T-helper 2 cell (primary cell): ENCODE data around the gene MAZ.

Experiments used
- DNase-seq, 5 experiments: peaks; one replicate each; pipeline versions ENCODE4 v3.0.0 to v3.0.0-alpha.2; 2012 to 2022

The MAZ gene

GRCh38 chr16:29809850-29810698 is 3.7 kb downstream of the MAZ start:
- peak in 3 of 5 experiments; percentile 53 to 78 (median 69) for DNase-seq

- DNase-seq: no peak
Measured at GRCh38 chr16:29810699-29811169, 4.4 kb downstream of the MAZ start.

- peak in 4 of 5 experiments; percentile 57 to 81 (median 68) for DNase-seq
Measured at GRCh38 chr16:29811170-29811895, 5.0 kb downstream of the MAZ start.

- DNase-seq: peak in 2 of 5 experiments; percentile 29 to 50
Measured at GRCh38 chr16:29811896-29812665, 5.8 kb downstream of the MAZ start, which contains the start of gene PRRT2. Gene PRRT2, plus strand, starts transcription at chr16:29812193. Its CDS starts 862 bp downstream, at chr16:29813055.

- no peak for DNase-seq
Measured at GRCh38 chr16:29812754-29813643, 6.7 kb downstream of the MAZ start.

GRCh38 chr16:29813644-29814562 is 7.6 kb downstream of the MAZ start:
- no peak for DNase-seq

- DNase-seq: no peak
Measured at GRCh38 chr16:29814592-29814991, 8.3 kb downstream of the MAZ start.

GRCh38 chr16:29815032-29815721 is 8.8 kb downstream of the MAZ start:
- peak in 1 of 5 experiments; percentile 33 for DNase-seq

GRCh38 chr16:29815793-29816693 is 9.7 kb downstream of the MAZ start, which contains the start of gene PAGR1:
Gene PAGR1, plus strand, starts transcription at chr16:29816152. Its CDS starts 374 bp downstream, at chr16:29816526.
- DNase-seq: peak; percentile 92 to 100 (median 98)

- peak in 2 of 5 experiments; percentile 33 to 87 for DNase-seq
Measured at GRCh38 chr16:29816694-29817441, 10.5 kb downstream of the MAZ start.

- no peak for DNase-seq
Measured at GRCh38 chr16:29818082-29818481, 11.8 kb downstream of the MAZ start.

GRCh38 chr16:29819506-29819905 is 13.2 kb downstream of the MAZ start:
- DNase-seq: no peak

- peak in 2 of 5 experiments; percentile 28 to 61 for DNase-seq
Measured at GRCh38 chr16:29820271-29820701, 14.0 kb downstream of the MAZ start, which contains the start of gene MVP. Gene MVP, plus strand, starts transcription at chr16:29820462. Its CDS starts 10,088 bp downstream, at chr16:29830550.

GRCh38 chr16:29820730-29821642 is 14.7 kb downstream of the MAZ start:
- DNase-seq: peak in 3 of 5 experiments; percentile 44 to 74 (median 50)

GRCh38 chr16:29821643-29822115 is 15.3 kb downstream of the MAZ start:
- DNase-seq: no peak

GRCh38 chr16:29824589-29825144 is 18.3 kb downstream of the MAZ start:
- no peak for DNase-seq
